Peyer's patch (tissue), 4 donors: Measurements from ENCODE around the gene RHOA.

Experiments
- POLR2A ChIP-seq, 2 donors: fragments of 450-650 bp; IDR thresholded peaks; one replicate each; pipeline ENCODE4 v1.5.1; 2017; ENCODE audit warnings: antibody characterized with exemption in 2 of 2, mild to moderate bottlenecking in 2 of 2, moderate library complexity in 2 of 2
- TF ChIP-seq, protein P1 (sequence below), 6 experiments: fragments of 450-650 bp in 4 of 6; fragments of 200-600 bp in 2 of 6; sonication (generic) in 1 of 6; IDR thresholded peaks; one replicate each; pipeline ENCODE4 v1.5.1; 2017 to 2019; ENCODE audit warnings: antibody characterized with exemption in 6 of 6, mild to moderate bottlenecking in 3 of 6, moderate library complexity in 1 of 6

GRCh38 chr3:49406571-49407565, 4.9 kb downstream of the RHOA start:
- TF ChIP-seq, protein P1, sequence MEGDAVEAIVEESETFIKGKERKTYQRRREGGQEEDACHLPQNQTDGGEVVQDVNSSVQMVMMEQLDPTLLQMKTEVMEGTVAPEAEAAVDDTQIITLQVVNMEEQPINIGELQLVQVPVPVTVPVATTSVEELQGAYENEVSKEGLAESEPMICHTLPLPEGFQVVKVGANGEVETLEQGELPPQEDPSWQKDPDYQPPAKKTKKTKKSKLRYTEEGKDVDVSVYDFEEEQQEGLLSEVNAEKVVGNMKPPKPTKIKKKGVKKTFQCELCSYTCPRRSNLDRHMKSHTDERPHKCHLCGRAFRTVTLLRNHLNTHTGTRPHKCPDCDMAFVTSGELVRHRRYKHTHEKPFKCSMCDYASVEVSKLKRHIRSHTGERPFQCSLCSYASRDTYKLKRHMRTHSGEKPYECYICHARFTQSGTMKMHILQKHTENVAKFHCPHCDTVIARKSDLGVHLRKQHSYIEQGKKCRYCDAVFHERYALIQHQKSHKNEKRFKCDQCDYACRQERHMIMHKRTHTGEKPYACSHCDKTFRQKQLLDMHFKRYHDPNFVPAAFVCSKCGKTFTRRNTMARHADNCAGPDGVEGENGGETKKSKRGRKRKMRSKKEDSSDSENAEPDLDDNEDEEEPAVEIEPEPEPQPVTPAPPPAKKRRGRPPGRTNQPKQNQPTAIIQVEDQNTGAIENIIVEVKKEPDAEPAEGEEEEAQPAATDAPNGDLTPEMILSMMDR (IDR thresholded peaks at IDR 0.05), result no peak
- TF ChIP-seq POLR2A (IDR thresholded peaks at IDR 0.05), result no peak
